ENCODE measurements around the gene ZBTB38. TPM values are rescaled to one million over a fixed set of nuclear protein-coding genes. Genes with fewer than 3 reads are reported as not detected.

Gene ZBTB38
- total RNA-seq, 4 donors from 2014 or later, result 125 to 183 (median 149) TPM

DNA sequence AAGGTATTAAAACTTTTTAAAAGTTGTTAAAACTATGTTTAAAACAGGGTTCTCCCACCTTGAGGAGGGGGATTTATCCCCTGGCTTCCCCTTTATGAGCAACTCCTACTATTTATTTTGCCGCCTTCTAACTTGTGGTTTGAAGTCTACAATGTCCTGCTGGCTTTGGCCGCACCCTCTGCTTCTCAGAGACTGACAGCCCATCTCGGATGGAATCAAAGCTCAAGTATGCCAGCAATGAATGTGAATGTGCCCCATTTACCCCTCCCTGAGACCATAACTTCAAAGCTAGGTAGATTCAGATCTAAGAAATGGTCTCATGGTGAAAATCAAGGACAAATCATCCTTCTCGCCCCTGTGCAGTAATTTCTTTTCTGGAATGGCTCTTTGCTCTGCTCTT is 10.3 kb downstream of the ZBTB38 start:
- no peaks in the 10 kb centered on the region for H3K27me3 ChIP-seq
- intact Hi-C loops (cut with DNase I; ENCODE audit: low total_unique reads), result no loop called here
- TF ChIP-seq POLR2A (IDR thresholded peaks at IDR 0.05), result no peak
- TF ChIP-seq, protein P1, sequence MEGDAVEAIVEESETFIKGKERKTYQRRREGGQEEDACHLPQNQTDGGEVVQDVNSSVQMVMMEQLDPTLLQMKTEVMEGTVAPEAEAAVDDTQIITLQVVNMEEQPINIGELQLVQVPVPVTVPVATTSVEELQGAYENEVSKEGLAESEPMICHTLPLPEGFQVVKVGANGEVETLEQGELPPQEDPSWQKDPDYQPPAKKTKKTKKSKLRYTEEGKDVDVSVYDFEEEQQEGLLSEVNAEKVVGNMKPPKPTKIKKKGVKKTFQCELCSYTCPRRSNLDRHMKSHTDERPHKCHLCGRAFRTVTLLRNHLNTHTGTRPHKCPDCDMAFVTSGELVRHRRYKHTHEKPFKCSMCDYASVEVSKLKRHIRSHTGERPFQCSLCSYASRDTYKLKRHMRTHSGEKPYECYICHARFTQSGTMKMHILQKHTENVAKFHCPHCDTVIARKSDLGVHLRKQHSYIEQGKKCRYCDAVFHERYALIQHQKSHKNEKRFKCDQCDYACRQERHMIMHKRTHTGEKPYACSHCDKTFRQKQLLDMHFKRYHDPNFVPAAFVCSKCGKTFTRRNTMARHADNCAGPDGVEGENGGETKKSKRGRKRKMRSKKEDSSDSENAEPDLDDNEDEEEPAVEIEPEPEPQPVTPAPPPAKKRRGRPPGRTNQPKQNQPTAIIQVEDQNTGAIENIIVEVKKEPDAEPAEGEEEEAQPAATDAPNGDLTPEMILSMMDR (IDR thresholded peaks at IDR 0.05), result no peak
- H3K9me3 ChIP-seq, result no peaks in the 10 kb centered on the region
- H3K36me3 ChIP-seq, result no peaks in the 10 kb centered on the region
- H3K4me3 ChIP-seq, result no peak overlapping the region
- DNase-seq, result no peak
- no peak overlapping the region for H3K27ac ChIP-seq
- H3K4me1 ChIP-seq, result no peaks in the 10 kb centered on the region

DNA sequence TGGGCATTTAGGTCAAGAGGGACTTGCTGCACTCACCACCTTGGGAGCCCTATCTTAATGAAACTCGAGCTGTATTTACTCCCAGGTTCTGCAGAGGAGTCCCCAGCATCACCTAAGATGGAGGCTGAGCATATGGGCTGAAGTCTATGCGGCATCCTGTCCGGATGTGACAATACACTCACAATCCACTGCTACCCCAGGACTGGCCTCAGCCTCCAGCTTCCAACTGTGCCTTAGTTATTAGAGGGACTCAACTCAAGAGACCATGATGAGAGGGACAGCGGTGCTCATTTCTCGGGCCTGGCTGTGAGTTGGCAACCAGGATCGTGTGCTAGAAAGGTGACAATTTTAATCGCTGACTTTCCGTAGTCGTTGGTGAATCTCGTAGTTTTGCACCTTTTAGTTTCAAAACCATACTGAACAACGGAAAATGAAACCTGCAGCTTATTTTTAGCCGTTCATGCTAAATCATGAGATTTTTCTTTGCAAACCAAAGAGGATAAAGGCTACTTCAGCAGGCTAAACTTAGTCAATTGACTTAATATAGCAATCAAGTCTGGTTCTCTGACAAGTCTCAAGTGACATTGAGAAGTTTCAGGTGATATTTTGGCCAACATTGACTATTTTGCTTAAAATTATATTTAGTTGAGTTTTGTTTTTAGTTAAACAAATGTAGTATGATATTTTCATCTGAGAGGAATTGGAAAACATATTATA is 11.1 kb downstream of the ZBTB38 start:
- intact Hi-C loops (cut with DNase I; ENCODE audit: low total_unique reads), result no loop called here
- H3K9me3 ChIP-seq, result no peaks in the 10 kb centered on the region
- TF ChIP-seq POLR2A (IDR thresholded peaks at IDR 0.05), result no peak
- TF ChIP-seq, protein P1 (IDR thresholded peaks at IDR 0.05), result no peak
- no peak overlapping the region for H3K4me3 ChIP-seq
- H3K27me3 ChIP-seq, result no peaks in the 10 kb centered on the region
- H3K27ac ChIP-seq, result no peak overlapping the region
- no peaks in the 10 kb centered on the region for H3K36me3 ChIP-seq
- no peak for DNase-seq
- H3K4me1 ChIP-seq, result no peaks in the 10 kb centered on the region

DNA sequence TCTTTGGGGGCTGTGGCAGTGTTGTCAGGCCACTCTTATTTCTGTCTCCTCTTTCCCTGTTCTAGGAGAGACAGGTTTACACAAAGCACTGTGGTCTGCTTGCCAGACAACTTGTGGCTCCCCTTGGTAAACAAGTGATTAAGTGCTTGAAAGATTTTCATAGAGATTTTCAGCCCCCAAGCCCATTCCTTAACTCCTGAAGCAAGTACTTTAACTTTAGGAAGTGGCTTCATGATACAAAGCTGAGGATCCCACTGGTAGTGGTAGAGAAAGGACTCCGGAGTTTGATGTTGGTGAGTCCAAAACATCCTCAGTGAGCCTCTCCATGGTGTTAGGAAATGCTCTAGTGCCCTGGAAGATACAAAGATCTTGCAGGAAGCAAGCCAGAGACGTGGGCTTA is 12.0 kb downstream of the ZBTB38 start:
- Histone ChIP-seq H3K27me3 (no peaks in the 10 kb centered on the region), H3K4me3 (no peak overlapping the region), H3K9me3 (no peaks in the 10 kb centered on the region), H3K27ac (no peak overlapping the region), H3K4me1 (no peaks in the 10 kb centered on the region), H3K36me3 (no peaks in the 10 kb centered on the region)
- no peak for DNase-seq
- intact Hi-C loops (cut with DNase I; ENCODE audit: low total_unique reads), result no loop called here
- TF ChIP-seq POLR2A (IDR thresholded peaks at IDR 0.05), result no peak
- TF ChIP-seq, protein P1 (IDR thresholded peaks at IDR 0.05), result no peak

DNA sequence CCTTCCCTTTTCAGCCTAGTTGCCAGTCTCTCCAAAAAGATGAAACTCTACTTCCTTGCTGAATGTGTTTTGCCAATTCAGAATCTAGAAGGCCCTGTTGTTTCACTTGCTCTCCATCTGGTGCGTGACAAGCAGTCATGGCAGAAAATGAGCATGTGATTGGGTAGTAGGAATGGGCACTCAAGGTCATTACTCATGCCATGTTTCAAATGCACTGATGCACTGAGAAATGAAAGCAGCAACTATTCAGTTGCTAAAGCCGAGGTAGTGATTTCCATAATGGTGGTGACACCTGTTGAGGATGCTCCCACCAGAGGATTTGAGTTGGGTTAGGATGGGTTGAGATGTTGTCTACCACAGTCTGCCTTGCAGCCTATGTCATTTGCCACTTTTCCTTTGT is 12.7 kb downstream of the ZBTB38 start:
- H3K27ac ChIP-seq, result peak overlapping the region in 1 of 2 donors; percentile 25
- H3K27me3 ChIP-seq, result no peaks in the 10 kb centered on the region
- H3K4me1 ChIP-seq, result no peaks in the 10 kb centered on the region
- TF ChIP-seq, protein P1 (IDR thresholded peaks at IDR 0.05), result no peak
- TF ChIP-seq POLR2A (IDR thresholded peaks at IDR 0.05), result no peak
- DNase-seq, result no peak
- H3K9me3 ChIP-seq, result no peaks in the 10 kb centered on the region
- no peaks in the 10 kb centered on the region for H3K36me3 ChIP-seq
- no peak overlapping the region for H3K4me3 ChIP-seq
- intact Hi-C loops (cut with DNase I; ENCODE audit: low total_unique reads), result no loop called here

DNA sequence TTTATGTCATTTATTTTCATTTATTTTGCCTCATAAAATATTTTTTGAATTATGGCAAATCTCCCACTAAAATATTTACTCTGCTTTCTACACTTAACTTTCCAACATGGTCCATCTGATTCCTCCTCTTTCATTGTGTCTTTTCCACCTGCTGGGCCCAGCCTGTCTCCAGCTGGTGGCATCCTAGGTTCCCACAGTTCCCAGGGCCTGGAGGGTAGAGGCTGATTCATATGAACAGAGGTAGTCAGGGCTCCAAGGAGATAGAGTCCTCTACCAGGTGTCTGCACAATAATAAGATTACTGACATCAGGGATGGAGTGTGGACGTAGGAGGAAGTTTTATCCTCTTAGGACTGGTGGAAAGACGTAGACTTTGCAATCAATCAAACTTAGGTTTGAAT is 14.3 kb downstream of the ZBTB38 start:
- DNase-seq, result no peak
- Histone ChIP-seq H3K4me3 (no peak overlapping the region), H3K36me3 (no peaks in the 10 kb centered on the region), H3K9me3 (no peaks in the 10 kb centered on the region), H3K4me1 (no peaks in the 10 kb centered on the region), H3K27me3 (no peaks in the 10 kb centered on the region), H3K27ac (peak overlapping the region in 1 of 2 donors; percentile 22)
- intact Hi-C loops (cut with DNase I; ENCODE audit: low total_unique reads), result no loop called here
- no peak for TF ChIP-seq POLR2A (IDR thresholded peaks at IDR 0.05)
- TF ChIP-seq, protein P1 (IDR thresholded peaks at IDR 0.05), result no peak
